GM13977 (cell line): ENCODE results near the gene PHACTR1.

Source experiments
- DNase-seq: peaks from one replicate; pipeline ENCODE4 v3.0.0; 2012; ENCODE audit warnings: low spot score
- CTCF ChIP-seq: IDR thresholded peaks from 2 replicates; pipeline ENCODE4 v1.5.1; 2012; ENCODE audit warnings: mild to moderate bottlenecking, control low read depth; ENCODE audit not compliant: insufficient read depth; ENCODE audit errors: extremely low read depth, missing control alignments
- in situ Hi-C: fragments of 300-500 bp; cut with MboI; formaldehyde crosslinking; loops from one replicate; pipeline ENCODE4 v1.12.0; 2022; ENCODE audit warnings: low sequenced_read_pairs, low pct_unique_long_range_greater_than_20kb, mixed read lengths, inconsistent platforms; ENCODE audit not compliant: unreplicated experiment

Gene PHACTR1

DNA sequence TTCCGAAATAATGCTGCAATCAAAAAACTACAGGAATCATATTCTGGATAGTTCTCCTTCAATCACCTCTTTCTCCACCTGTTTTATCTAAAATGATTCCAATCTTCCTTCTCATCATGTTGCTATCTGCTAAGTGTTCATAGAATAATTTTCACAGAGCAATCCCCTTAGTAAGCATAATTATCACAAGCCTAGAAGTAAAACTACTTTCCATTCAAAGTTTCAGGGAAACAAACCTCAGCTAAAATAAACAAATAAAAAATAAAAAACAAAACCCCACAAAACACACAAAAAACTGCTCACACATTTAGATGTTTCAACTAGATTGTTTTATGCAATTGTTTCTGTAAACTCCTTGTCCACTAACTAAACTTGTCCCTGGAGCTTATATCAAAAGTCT lies 291.2 kb downstream of the PHACTR1 start:
- in situ Hi-C loops: no loop called here
- no peak for TF ChIP-seq CTCF
- DNase-seq: no peak

DNA sequence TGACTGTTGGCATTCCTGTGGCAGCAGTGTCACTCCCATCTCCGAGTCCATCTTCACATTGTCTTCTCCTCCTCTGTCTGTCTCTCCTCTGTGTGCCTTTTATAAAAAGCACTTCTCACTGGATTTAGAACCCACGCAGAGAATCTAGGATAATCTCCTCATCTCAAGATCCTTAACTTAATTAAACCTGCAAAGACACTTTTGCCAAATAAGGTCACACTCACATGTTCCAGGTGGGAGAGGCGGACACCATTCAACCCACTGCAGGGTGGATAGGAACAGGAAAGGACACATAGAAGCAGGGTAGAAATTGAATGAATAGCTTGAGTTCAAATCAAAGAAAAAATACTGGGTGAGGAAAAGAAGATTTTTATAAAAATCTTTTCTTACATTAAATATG lies 292.5 kb downstream of the PHACTR1 start:
- DNase-seq: no peak
- TF ChIP-seq CTCF: no peak
- in situ Hi-C loops: no loop called here

DNA sequence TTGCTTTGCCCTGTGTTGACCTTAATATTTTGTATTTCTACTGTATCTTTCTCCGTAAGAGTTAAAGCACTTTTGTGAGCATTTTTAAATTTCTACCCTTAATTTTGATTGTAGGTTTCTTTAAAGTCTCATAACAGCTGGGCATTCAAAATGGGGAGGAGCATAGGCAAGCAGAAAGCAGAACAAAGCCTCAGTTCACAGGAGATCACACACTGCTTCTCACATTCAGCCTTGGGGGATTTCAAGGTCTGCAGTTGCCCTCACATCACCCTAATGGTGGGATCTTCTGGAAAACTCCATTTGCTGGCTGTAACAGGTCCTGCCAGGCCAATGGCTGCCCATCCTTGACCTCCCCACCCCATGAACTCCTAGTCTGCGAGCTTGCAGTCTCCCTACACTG lies 292.9 kb downstream of the PHACTR1 start:
- TF ChIP-seq CTCF: no peak
- peak; percentile 28 for DNase-seq
- in situ Hi-C loops: no loop called here

GRCh38 chr6:13011612-13012146 lies 295.1 kb downstream of the PHACTR1 start:
- DNase-seq: no peak
- in situ Hi-C loops: no loop called here
- TF ChIP-seq CTCF: no peak

- TF ChIP-seq CTCF: no peak
- no peak for DNase-seq
- in situ Hi-C loops: no loop called here
Measured at GRCh38 chr6:13012296-13012695, 295.7 kb downstream of the PHACTR1 start.

DNA sequence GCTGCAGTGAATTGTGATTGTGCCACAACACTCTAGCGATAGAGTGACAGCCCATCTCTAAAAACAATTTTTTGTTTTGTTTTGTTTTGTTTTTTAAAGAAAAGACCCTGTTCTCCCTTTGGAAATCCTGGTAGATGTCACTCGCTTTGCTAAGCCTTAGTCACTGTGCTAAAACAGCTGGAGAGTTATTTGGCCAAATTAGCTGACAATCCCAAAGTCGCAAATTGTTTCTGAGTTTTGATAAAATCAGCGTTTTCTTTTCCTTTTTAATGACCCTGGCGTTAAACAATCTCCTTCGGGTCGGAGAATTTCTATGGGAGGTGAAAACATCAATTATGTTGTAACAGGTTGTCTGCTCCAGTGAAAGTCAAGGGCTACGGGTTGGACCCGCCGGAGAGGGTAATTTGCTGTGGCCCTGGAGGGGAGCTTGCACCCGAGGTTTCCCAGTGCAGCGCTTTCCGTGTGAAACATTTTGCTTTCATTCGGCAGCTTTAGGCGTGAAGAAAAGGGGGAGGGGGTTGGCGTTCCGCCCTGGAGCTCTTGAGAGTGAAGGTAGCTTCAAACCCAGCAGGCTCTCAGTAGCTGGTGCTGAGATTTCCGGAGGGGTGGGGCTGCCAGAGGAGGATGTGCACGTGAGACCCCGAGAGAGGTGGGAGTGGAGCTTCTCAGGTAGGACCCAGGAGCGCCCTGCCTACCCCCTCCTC lies 296.6 kb downstream of the PHACTR1 start:
- DNase-seq: peak; percentile 32
- in situ Hi-C loops: no loop called here

More for the DNA sequence above, 296.6 kb downstream of the PHACTR1 start:
- no peak for TF ChIP-seq CTCF
